Hepatic stellate cell (primary cell): ENCODE data around the gene AURKAIP1.

ENCODE experiments used
- DNase-seq: peaks from one replicate; pipeline ENCODE4 v3.0.0; 2011; ENCODE audit warnings: low spot score

The AURKAIP1 gene

GRCh38 chr1:1332031-1332755 lies 42.8 kb downstream of the AURKAIP1 start:
- DNase-seq = no peak

GRCh38 chr1:1331068-1331965 lies 43.7 kb downstream of the AURKAIP1 start, which contains the start of gene TAS1R3:
Gene TAS1R3 (plus strand): TSS chr1:1331280. CDS start chr1:1331346, 66 bp downstream.
- DNase-seq = no peak

GRCh38 chr1:1330366-1331067 lies 44.5 kb downstream of the AURKAIP1 start:
- no peak for DNase-seq

GRCh38 chr1:1329304-1330210 lies 45.5 kb downstream of the AURKAIP1 start:
- no peak for DNase-seq

- no peak for DNase-seq
Observed at GRCh38 chr1:1328254-1328653, 46.8 kb downstream of the AURKAIP1 start.

GRCh38 chr1:1327291-1327690 lies 47.7 kb downstream of the AURKAIP1 start:
- DNase-seq = no peak

GRCh38 chr1:1326075-1326605 lies 48.9 kb downstream of the AURKAIP1 start:
- DNase-seq = no peak

GRCh38 chr1:1325288-1326074 lies 49.5 kb downstream of the AURKAIP1 start:
- no peak for DNase-seq

GRCh38 chr1:1324524-1325287 lies 50.3 kb downstream of the AURKAIP1 start, which contains the start of the genes CPTP and INTS11:
Gene CPTP (plus strand): TSS chr1:1324802. CDS start chr1:1326911, 2,109 bp downstream.
Gene INTS11 (minus strand): TSS chr1:1324660. CDS start chr1:1324608, 52 bp downstream.
- peak; percentile 99 for DNase-seq

- no peak for DNase-seq
Observed at GRCh38 chr1:1324084-1324523, 50.9 kb downstream of the AURKAIP1 start.
